ENCODE results near the gene SNPH. TPM values are rescaled to one million over a fixed set of nuclear protein-coding genes. Genes with fewer than 3 reads are reported as not detected.

The SNPH gene
- total and polyA plus RNA-seq, 5 donors from 2014 or later: 0.97 to 7.5 (median 3.5) TPM

GRCh38 chr20:1319462-1319861 lies 53.4 kb downstream of the SNPH start:
- Mint-ChIP-seq H3K27me3 (no peaks in the 10 kb centered on the region), H3K4me1 (peaks cover 0 to 4% (median under 1%) of the 10 kb centered on the region in 4 donors), H3K27ac (no peak overlapping the region), H3K36me3 (no peaks in the 10 kb centered on the region), H3K9me3 (peaks cover 0 to 2% (median 0%) of the 10 kb centered on the region in 7 donors), H3K4me3 (no peak overlapping the region)
- Histone ChIP-seq H3K36me3 (ENCODE audit: control insufficient read depth, insufficient read depth, low read length) (no peaks in the 10 kb centered on the region), H3K4me3 (ENCODE audit: low read depth, low read length) (no peak overlapping the region), H3K4me1 (ENCODE audit: control insufficient read depth, insufficient read depth, low read length, poor library complexity, severe bottlenecking) (peaks cover 6% of the 10 kb centered on the region), H3K27ac (ENCODE audit: insufficient read depth, low read length, poor library complexity, severe bottlenecking) (no peak overlapping the region), H3K27me3 (ENCODE audit: control insufficient read depth, insufficient read depth, low read length) (no peaks in the 10 kb centered on the region), H3K9me3 (ENCODE audit: control insufficient read depth in 2 of 2, low read length in 2 of 2) (no peaks in the 10 kb centered on the region)
- ATAC-seq (ENCODE audit: low read depth in 2 of 2) (no peak), DNase-seq (no peak)

- H3K4me1 Mint-ChIP-seq: peaks cover 0 to 4% (median under 1%) of the 10 kb centered on the region in 4 donors
- H3K4me3 ChIP-seq (ENCODE audit: low read depth, low read length): no peak overlapping the region
- H3K27me3 Mint-ChIP-seq: no peaks in the 10 kb centered on the region
- no peaks in the 10 kb centered on the region for H3K36me3 ChIP-seq (ENCODE audit: control insufficient read depth, insufficient read depth, low read length)
- no peak for ATAC-seq (ENCODE audit: low read depth in 2 of 2)
- H3K9me3 ChIP-seq (ENCODE audit: control insufficient read depth in 2 of 2, low read length in 2 of 2): no peaks in the 10 kb centered on the region
- H3K4me1 ChIP-seq (ENCODE audit: control insufficient read depth, insufficient read depth, low read length, poor library complexity, severe bottlenecking): peaks cover 11% of the 10 kb centered on the region
- H3K27me3 ChIP-seq (ENCODE audit: control insufficient read depth, insufficient read depth, low read length): no peaks in the 10 kb centered on the region
- H3K27ac ChIP-seq (ENCODE audit: insufficient read depth, low read length, poor library complexity, severe bottlenecking): no peak overlapping the region
- no peaks in the 10 kb centered on the region for H3K36me3 Mint-ChIP-seq
- peaks cover 0 to 2% (median 0%) of the 10 kb centered on the region in 7 donors for H3K9me3 Mint-ChIP-seq
- H3K4me3 Mint-ChIP-seq: peak overlapping the region in 1 of 4 donors; percentile 39
- H3K27ac Mint-ChIP-seq: no peak overlapping the region
- DNase-seq: no peak
Observed at GRCh38 chr20:1320016-1320415, 53.9 kb downstream of the SNPH start.

- Histone ChIP-seq H3K4me3 (ENCODE audit: low read depth, low read length) (no peak overlapping the region), H3K9me3 (ENCODE audit: control insufficient read depth in 2 of 2, low read length in 2 of 2) (no peaks in the 10 kb centered on the region), H3K36me3 (ENCODE audit: control insufficient read depth, insufficient read depth, low read length) (no peaks in the 10 kb centered on the region), H3K27ac (ENCODE audit: insufficient read depth, low read length, poor library complexity, severe bottlenecking) (no peak overlapping the region), H3K27me3 (ENCODE audit: control insufficient read depth, insufficient read depth, low read length) (no peaks in the 10 kb centered on the region), H3K4me1 (ENCODE audit: control insufficient read depth, insufficient read depth, low read length, poor library complexity, severe bottlenecking) (peaks cover 17% of the 10 kb centered on the region)
- H3K27me3 Mint-ChIP-seq: no peaks in the 10 kb centered on the region
- peaks cover 0 to 2% (median 0%) of the 10 kb centered on the region in 7 donors for H3K9me3 Mint-ChIP-seq
- H3K4me3 Mint-ChIP-seq: no peak overlapping the region
- ATAC-seq (ENCODE audit: low read depth in 2 of 2) (no peak), DNase-seq (no peak)
- no peaks in the 10 kb centered on the region for H3K36me3 Mint-ChIP-seq
- peaks cover 0 to 4% (median under 1%) of the 10 kb centered on the region in 4 donors for H3K4me1 Mint-ChIP-seq
- no peak overlapping the region for H3K27ac Mint-ChIP-seq
Observed at GRCh38 chr20:1320902-1321653, 55.0 kb downstream of the SNPH start.

GRCh38 chr20:1321654-1321939 lies 55.5 kb downstream of the SNPH start:
- Mint-ChIP-seq H3K36me3 (no peaks in the 10 kb centered on the region), H3K9me3 (peaks cover 0 to 2% (median 0%) of the 10 kb centered on the region in 7 donors), H3K4me1 (peaks cover 0 to 3% (median under 1%) of the 10 kb centered on the region in 4 donors), H3K27ac (no peak overlapping the region), H3K27me3 (no peaks in the 10 kb centered on the region), H3K4me3 (no peak overlapping the region)
- Histone ChIP-seq H3K4me3 (ENCODE audit: low read depth, low read length) (no peak overlapping the region), H3K9me3 (ENCODE audit: control insufficient read depth in 2 of 2, low read length in 2 of 2) (no peaks in the 10 kb centered on the region), H3K4me1 (ENCODE audit: control insufficient read depth, insufficient read depth, low read length, poor library complexity, severe bottlenecking) (peaks cover 22% of the 10 kb centered on the region), H3K36me3 (ENCODE audit: control insufficient read depth, insufficient read depth, low read length) (no peaks in the 10 kb centered on the region), H3K27me3 (ENCODE audit: control insufficient read depth, insufficient read depth, low read length) (no peaks in the 10 kb centered on the region), H3K27ac (ENCODE audit: insufficient read depth, low read length, poor library complexity, severe bottlenecking) (no peak overlapping the region)
- DNase-seq (no peak), ATAC-seq (ENCODE audit: low read depth in 2 of 2) (no peak)

- peaks cover 30% of the 10 kb centered on the region for H3K4me1 ChIP-seq (ENCODE audit: control insufficient read depth, insufficient read depth, low read length, poor library complexity, severe bottlenecking)
- DNase-seq (no peak), ATAC-seq (ENCODE audit: low read depth in 2 of 2) (no peak)
- no peaks in the 10 kb centered on the region for H3K27me3 ChIP-seq (ENCODE audit: control insufficient read depth, insufficient read depth, low read length)
- Mint-ChIP-seq H3K27me3 (no peaks in the 10 kb centered on the region), H3K27ac (peak overlapping the region in 2 of 3 donors; percentile 56 to 69), H3K36me3 (peaks cover under 1% of the 10 kb centered on the region), H3K4me3 (no peak overlapping the region), H3K4me1 (peaks cover 0 to 9% (median 1%) of the 10 kb centered on the region in 4 donors), H3K9me3 (peaks cover 0 to 2% (median 0%) of the 10 kb centered on the region in 7 donors)
- H3K36me3 ChIP-seq (ENCODE audit: control insufficient read depth, insufficient read depth, low read length): no peaks in the 10 kb centered on the region
- H3K4me3 ChIP-seq (ENCODE audit: low read depth, low read length): no peak overlapping the region
- H3K27ac ChIP-seq (ENCODE audit: insufficient read depth, low read length, poor library complexity, severe bottlenecking): no peak overlapping the region
- no peaks in the 10 kb centered on the region for H3K9me3 ChIP-seq (ENCODE audit: control insufficient read depth in 2 of 2, low read length in 2 of 2)
Observed at GRCh38 chr20:1322511-1323245, 56.6 kb downstream of the SNPH start.

- H3K27ac ChIP-seq (ENCODE audit: insufficient read depth, low read length, poor library complexity, severe bottlenecking): no peak overlapping the region
- peaks cover 0 to 2% (median 0%) of the 10 kb centered on the region in 7 donors for H3K9me3 Mint-ChIP-seq
- peaks cover 5% of the 10 kb centered on the region for H3K36me3 Mint-ChIP-seq
- ATAC-seq (ENCODE audit: low read depth in 2 of 2) (no peak), DNase-seq (no peak)
- no peaks in the 10 kb centered on the region for H3K9me3 ChIP-seq (ENCODE audit: control insufficient read depth in 2 of 2, low read length in 2 of 2)
- no peak overlapping the region for H3K4me3 ChIP-seq (ENCODE audit: low read depth, low read length)
- H3K4me1 Mint-ChIP-seq: peaks cover 0 to 13% (median 2%) of the 10 kb centered on the region in 4 donors
- H3K27me3 ChIP-seq (ENCODE audit: control insufficient read depth, insufficient read depth, low read length): no peaks in the 10 kb centered on the region
- H3K4me1 ChIP-seq (ENCODE audit: control insufficient read depth, insufficient read depth, low read length, poor library complexity, severe bottlenecking): peaks cover 31% of the 10 kb centered on the region
- H3K36me3 ChIP-seq (ENCODE audit: control insufficient read depth, insufficient read depth, low read length): no peaks in the 10 kb centered on the region
- peak overlapping the region in 1 of 3 donors; percentile 56 for H3K27ac Mint-ChIP-seq
- no peaks in the 10 kb centered on the region for H3K27me3 Mint-ChIP-seq
- no peak overlapping the region for H3K4me3 Mint-ChIP-seq
Observed at GRCh38 chr20:1323256-1323655, 57.2 kb downstream of the SNPH start.

GRCh38 chr20:1323830-1324597 lies 57.9 kb downstream of the SNPH start:
- peaks cover 5% of the 10 kb centered on the region for H3K36me3 Mint-ChIP-seq
- H3K27ac Mint-ChIP-seq: no peak overlapping the region
- Histone ChIP-seq H3K9me3 (ENCODE audit: control insufficient read depth in 2 of 2, low read length in 2 of 2) (no peaks in the 10 kb centered on the region), H3K36me3 (ENCODE audit: control insufficient read depth, insufficient read depth, low read length) (no peaks in the 10 kb centered on the region), H3K27ac (ENCODE audit: insufficient read depth, low read length, poor library complexity, severe bottlenecking) (peak overlapping the region; percentile 95), H3K4me3 (ENCODE audit: low read depth, low read length) (no peak overlapping the region), H3K4me1 (ENCODE audit: control insufficient read depth, insufficient read depth, low read length, poor library complexity, severe bottlenecking) (peaks cover 31% of the 10 kb centered on the region), H3K27me3 (ENCODE audit: control insufficient read depth, insufficient read depth, low read length) (no peaks in the 10 kb centered on the region)
- H3K27me3 Mint-ChIP-seq: no peaks in the 10 kb centered on the region
- peaks cover under 1 to 13% (median 5%) of the 10 kb centered on the region in 4 donors for H3K4me1 Mint-ChIP-seq
- DNase-seq (no peak), ATAC-seq (ENCODE audit: low read depth in 2 of 2) (no peak)
- peak overlapping the region in 1 of 4 donors; percentile 46 for H3K4me3 Mint-ChIP-seq
- peaks cover 0 to 2% (median 0%) of the 10 kb centered on the region in 7 donors for H3K9me3 Mint-ChIP-seq
